Gastrocnemius medialis (tissue), 4 donors: ENCODE results near the gene DCAF6.

ENCODE experiments used
- CTCF ChIP-seq, 5 experiments: fragments of 450-650 bp in 3 of 5; fragments of 200-600 bp in 2 of 5; sonication (generic) in 2 of 5; IDR thresholded peaks in 4 of 5; conservative IDR thresholded peaks in 1 of 5; 1 replicate in 4 of 5; 2 replicates in 1 of 5; pipeline ENCODE4 v1.5.1; 2016 to 2019; ENCODE audit warnings: antibody characterized with exemption in 5 of 5, mild to moderate bottlenecking in 3 of 5, moderate library complexity in 3 of 5
- POLR2A ChIP-seq, 2 donors: fragments of 450-650 bp; IDR thresholded peaks; one replicate each; pipeline ENCODE4 v1.6.1; 2017; ENCODE audit warnings: antibody characterized with exemption in 2 of 2, mild to moderate bottlenecking in 2 of 2, moderate library complexity in 2 of 2

DNA sequence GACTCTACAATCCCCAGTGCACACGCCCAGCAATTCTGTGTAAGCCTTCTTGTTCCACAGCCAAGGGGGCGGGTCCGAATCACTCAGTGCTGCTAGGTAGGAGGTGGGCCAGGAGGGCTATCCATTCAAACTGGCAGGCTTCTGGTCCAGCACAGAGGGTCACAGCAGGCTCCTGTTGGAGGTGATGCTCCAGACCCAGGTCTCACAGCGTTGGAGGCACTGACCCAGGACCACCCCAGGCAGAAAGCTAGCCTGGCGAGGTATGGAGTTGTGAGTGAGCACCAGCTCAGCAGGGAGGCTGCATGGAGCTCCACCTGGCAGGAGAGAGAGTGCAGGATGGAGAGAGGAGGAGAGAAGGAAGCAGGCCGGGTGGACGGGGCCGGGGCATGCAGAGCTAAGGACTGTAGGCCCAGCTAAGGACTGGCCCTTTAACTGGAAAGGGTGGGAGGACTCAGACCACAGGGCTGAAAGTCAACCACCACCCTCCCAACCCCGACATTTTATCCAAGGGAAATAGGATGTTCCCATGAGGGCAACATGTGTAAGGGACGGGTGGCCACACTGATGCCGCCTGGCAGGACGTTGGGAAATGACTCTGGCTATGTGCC, 161.5 kb downstream of the DCAF6 start:
- no peak for TF ChIP-seq CTCF (IDR thresholded peaks at IDR 0.05 in 4 of 5, conservative IDR thresholded peaks at IDR 0.05 in 1 of 5)
- TF ChIP-seq POLR2A (IDR thresholded peaks at IDR 0.05), result no peak
